ENCODE data around the gene ABCA2.
A peak's percentile ranks its signal among the peaks of the same experiment; 100 is the strongest.

Gene ABCA2

GRCh38 chr9:137054932-137055384 lies 26.9 kb upstream of the ABCA2 start:
- H3K4me2 ChIP-seq: no peak overlapping the region

GRCh38 chr9:137053944-137054931 lies 26.2 kb upstream of the ABCA2 start, which contains the start of gene ENTPD2:
TSS of gene ENTPD2 (minus strand) at chr9:137054061. CDS start at chr9:137053997, 64 bp downstream.
- Histone ChIP-seq H3K79me2 (ENCODE audit: insufficient read depth, low read depth) (no peaks in the 10 kb centered on the region), H3K9ac (no peak within 1 kb of the TSS), H3K4me3 (IDR thresholded peaks at IDR 0.05; ENCODE audit: insufficient read depth, low read depth, low read length) (no peak within 1 kb of the TSS), H3K27ac (no peak within 1 kb of the TSS), H2AFZ (ENCODE audit: low read depth) (peak within 1 kb of the TSS; percentile 14), H4K20me1 (ENCODE audit: insufficient read depth) (no peaks in the 10 kb centered on the region), H3K36me3 (ENCODE audit: insufficient read depth) (no peaks in the 10 kb centered on the region), H3K4me2 (no peak within 1 kb of the TSS), H3K4me1 (ENCODE audit: low read depth, poor library complexity, severe bottlenecking) (peaks cover 6% of the 10 kb centered on the region), H3K27me3 (ENCODE audit: insufficient read depth, low read depth) (peaks cover 91% of the 10 kb centered on the region)
- no peak for TF ChIP-seq CTCF (conservative IDR thresholded peaks at IDR 0.05; ENCODE audit: low read depth, low read length)

More at GRCh38 chr9:137054932-137055384, 26.9 kb upstream of the ABCA2 start:
- peaks cover 90% of the 10 kb centered on the region for H3K27me3 ChIP-seq (ENCODE audit: insufficient read depth, low read depth)
- no peaks in the 10 kb centered on the region for H4K20me1 ChIP-seq (ENCODE audit: insufficient read depth)
- no peak overlapping the region for H3K27ac ChIP-seq
- no peak for TF ChIP-seq CTCF (conservative IDR thresholded peaks at IDR 0.05; ENCODE audit: low read depth, low read length)
- no peaks in the 10 kb centered on the region for H3K36me3 ChIP-seq (ENCODE audit: insufficient read depth)
- H3K9ac ChIP-seq: no peak overlapping the region
- no peak overlapping the region for H3K4me3 ChIP-seq (IDR thresholded peaks at IDR 0.05; ENCODE audit: insufficient read depth, low read depth, low read length)
- H3K79me2 ChIP-seq (ENCODE audit: insufficient read depth, low read depth): no peaks in the 10 kb centered on the region
- peaks cover 6% of the 10 kb centered on the region for H3K4me1 ChIP-seq (ENCODE audit: low read depth, poor library complexity, severe bottlenecking)
- H2AFZ ChIP-seq (ENCODE audit: low read depth): no peak overlapping the region

DNA sequence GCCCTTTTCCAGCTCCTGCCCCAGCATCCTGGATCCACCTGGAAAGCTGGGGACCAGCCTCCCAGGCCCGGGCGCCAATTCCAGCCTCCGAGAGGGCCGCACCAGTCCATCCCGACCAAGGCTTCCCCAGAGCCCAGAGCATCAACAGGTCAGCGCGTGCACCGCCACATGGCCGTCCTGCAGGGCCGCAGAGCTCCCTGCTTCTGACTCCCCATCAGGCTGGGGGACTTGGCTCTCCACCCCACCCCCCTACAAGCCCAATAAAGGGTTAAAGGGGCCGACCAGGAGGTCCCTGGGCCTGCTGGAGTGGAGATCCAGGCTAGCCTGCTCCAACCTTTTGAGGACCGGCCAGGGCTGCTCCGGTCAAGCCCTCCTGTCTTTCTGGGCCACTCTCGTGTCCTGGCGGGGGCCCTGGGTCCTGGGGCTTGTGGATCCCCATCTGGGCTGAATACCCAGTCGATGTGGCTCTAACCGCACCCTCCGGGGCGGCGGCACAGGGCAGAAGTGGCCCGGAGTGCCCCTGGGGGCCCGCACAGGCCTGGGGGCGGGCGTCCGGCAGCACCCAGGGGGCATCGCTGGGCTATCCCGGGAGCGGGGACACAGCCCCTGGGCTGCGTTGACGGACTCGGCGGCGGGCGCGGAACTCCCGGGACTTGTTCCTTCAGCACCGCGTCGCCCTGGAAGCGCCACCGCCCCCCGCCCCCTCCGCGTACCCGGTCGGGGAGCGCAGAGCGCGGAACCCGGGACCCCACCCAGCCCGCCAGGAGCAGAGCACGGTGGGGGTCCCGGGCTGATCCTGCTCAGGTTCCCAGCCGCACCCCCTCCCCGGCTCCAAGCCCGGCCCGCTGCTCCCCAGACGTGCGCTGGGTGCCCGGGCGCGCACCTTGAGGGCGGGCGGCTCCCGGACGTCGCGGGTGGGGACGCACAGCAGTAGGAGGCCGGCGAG lies 25.2 kb upstream of the ABCA2 start:
- H4K20me1 ChIP-seq (ENCODE audit: insufficient read depth): no peaks in the 10 kb centered on the region
- H3K27me3 ChIP-seq (ENCODE audit: insufficient read depth, low read depth): peaks cover 86% of the 10 kb centered on the region
- peaks cover 6% of the 10 kb centered on the region for H3K4me1 ChIP-seq (ENCODE audit: low read depth, poor library complexity, severe bottlenecking)
- no peaks in the 10 kb centered on the region for H3K36me3 ChIP-seq (ENCODE audit: insufficient read depth)
- H3K9ac ChIP-seq: no peak overlapping the region
- no peak for TF ChIP-seq CTCF (conservative IDR thresholded peaks at IDR 0.05; ENCODE audit: low read depth, low read length)
- H3K27ac ChIP-seq: no peak overlapping the region
- no peak overlapping the region for H3K4me2 ChIP-seq
- no peak overlapping the region for H3K4me3 ChIP-seq (IDR thresholded peaks at IDR 0.05; ENCODE audit: insufficient read depth, low read depth, low read length)
- H3K79me2 ChIP-seq (ENCODE audit: insufficient read depth, low read depth): no peaks in the 10 kb centered on the region
- H2AFZ ChIP-seq (ENCODE audit: low read depth): peak overlapping the region; percentile 14; the same call in 1 of the 2 replicates

DNA sequence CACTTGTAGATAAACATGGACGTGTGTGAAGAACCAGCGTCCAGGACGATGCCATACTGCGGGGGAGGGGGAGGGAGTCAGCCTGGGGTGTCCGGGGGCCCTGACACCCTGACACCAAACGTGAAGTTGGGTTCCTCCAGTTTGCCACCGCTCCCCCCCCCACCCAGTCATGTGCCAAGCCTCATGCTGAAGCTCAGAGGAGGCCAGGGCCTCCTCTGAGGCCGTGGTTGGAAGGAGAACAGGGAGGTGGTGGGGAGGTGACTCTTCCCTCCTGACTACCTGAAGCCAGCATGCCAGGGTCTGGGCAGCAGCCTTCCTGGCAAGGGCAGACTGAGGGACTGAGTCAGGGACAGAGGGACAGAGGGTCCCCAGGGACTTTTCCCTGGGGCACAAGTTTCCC lies 24.3 kb upstream of the ABCA2 start:
- Histone ChIP-seq H3K4me1 (ENCODE audit: low read depth, poor library complexity, severe bottlenecking) (peaks cover 2% of the 10 kb centered on the region), H3K27ac (no peak overlapping the region), H3K79me2 (ENCODE audit: insufficient read depth, low read depth) (no peaks in the 10 kb centered on the region), H3K4me2 (no peak overlapping the region), H3K4me3 (IDR thresholded peaks at IDR 0.05; ENCODE audit: insufficient read depth, low read depth, low read length) (no peak overlapping the region), H2AFZ (ENCODE audit: low read depth) (no peak overlapping the region), H3K36me3 (ENCODE audit: insufficient read depth) (no peaks in the 10 kb centered on the region), H4K20me1 (ENCODE audit: insufficient read depth) (no peaks in the 10 kb centered on the region), H3K27me3 (ENCODE audit: insufficient read depth, low read depth) (peaks cover 86% of the 10 kb centered on the region), H3K9ac (no peak overlapping the region)
- no peak for TF ChIP-seq CTCF (conservative IDR thresholded peaks at IDR 0.05; ENCODE audit: low read depth, low read length)

All from KMS-11 (cell line).